OCI-LY3 (cell line): ENCODE data around the gene PROS1.

Experiments
- EZH2phosphoT487 ChIP-seq: fragments of 200-600 bp; shearing (Covaris generic); IDR thresholded peaks from 2 replicates; pipeline ENCODE4 v1.6.1; 2018; ENCODE audit warnings: antibody characterized with exemption, mixed run types, low read depth
- TF ChIP-seq, protein P1 (sequence below): fragments of 200-600, 300-600 bp; sonication (generic); IDR thresholded peaks from 2 replicates; pipeline ENCODE4 v1.5.1; 2014; ENCODE audit warnings: antibody characterized with exemption, low read length, low read depth

DNA sequence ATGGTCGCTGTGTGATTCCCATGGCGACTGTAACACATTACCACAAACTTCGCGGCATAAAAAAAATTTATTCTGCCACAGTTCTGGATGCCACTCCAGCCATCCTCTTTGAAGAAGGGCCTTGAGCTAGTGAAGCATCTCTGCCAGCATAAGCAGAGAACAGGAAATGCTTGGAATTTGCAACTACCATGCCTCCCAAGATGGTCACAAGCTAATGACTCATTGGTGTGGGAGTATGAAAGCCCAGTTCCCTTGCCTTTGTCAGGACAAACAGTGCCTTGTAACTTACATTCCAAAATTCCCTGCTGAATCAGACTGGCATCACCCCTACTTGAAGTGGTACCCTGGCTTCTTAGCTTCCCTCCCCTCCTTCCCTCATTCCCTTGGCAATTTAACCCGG is 129.7 kb downstream of the PROS1 start:
- no peak for TF ChIP-seq EZH2phosphoT487
- TF ChIP-seq, protein P1, sequence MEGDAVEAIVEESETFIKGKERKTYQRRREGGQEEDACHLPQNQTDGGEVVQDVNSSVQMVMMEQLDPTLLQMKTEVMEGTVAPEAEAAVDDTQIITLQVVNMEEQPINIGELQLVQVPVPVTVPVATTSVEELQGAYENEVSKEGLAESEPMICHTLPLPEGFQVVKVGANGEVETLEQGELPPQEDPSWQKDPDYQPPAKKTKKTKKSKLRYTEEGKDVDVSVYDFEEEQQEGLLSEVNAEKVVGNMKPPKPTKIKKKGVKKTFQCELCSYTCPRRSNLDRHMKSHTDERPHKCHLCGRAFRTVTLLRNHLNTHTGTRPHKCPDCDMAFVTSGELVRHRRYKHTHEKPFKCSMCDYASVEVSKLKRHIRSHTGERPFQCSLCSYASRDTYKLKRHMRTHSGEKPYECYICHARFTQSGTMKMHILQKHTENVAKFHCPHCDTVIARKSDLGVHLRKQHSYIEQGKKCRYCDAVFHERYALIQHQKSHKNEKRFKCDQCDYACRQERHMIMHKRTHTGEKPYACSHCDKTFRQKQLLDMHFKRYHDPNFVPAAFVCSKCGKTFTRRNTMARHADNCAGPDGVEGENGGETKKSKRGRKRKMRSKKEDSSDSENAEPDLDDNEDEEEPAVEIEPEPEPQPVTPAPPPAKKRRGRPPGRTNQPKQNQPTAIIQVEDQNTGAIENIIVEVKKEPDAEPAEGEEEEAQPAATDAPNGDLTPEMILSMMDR, result no peak
